Gastroesophageal sphincter (tissue), 3 donors: Measurements from ENCODE around the gene TMEM255B.

Source experiments
- CTCF ChIP-seq, 4 experiments: fragments of 200-600 bp in 2 of 4; fragments of 450-650 bp in 2 of 4; sonication (generic) in 1 of 4; IDR thresholded peaks; one replicate each; pipeline ENCODE4 v1.5.1; 2017 to 2019; ENCODE audit warnings: antibody characterized with exemption in 4 of 4, mild to moderate bottlenecking in 2 of 4, moderate library complexity in 2 of 4
- EP300 ChIP-seq: sonication (generic); formaldehyde crosslinking; IDR thresholded peaks from one replicate; pipeline ENCODE4 v1.6.1; 2017; ENCODE audit warnings: antibody characterized with exemption, mild to moderate bottlenecking
- POLR2A ChIP-seq, 2 donors: fragments of 450-650 bp; IDR thresholded peaks; one replicate each; pipeline ENCODE4 v1.6.1; 2017; ENCODE audit warnings: antibody characterized with exemption in 2 of 2, mild to moderate bottlenecking in 2 of 2, moderate library complexity in 1 of 2

DNA sequence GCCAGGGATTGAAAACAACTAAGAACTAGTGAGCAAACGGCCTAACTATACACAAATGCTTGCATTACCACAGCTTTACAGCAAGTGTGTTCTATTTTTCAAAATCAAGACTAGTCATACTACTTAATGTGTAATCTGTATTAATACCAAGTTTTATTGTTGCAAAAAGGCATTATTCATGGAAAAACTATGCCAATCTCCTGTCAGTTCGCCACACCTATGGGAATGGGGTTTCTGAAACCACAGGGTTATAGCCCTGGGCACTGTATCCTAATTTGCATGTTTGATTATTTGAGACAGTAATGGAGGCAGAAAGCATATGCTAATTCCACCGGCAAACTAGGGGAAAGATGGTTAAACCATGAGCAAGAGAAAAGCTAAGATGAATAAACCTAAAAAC lies 90.5 kb downstream of the TMEM255B start:
- TF ChIP-seq EP300 = no peak
- TF ChIP-seq CTCF (IDR thresholded peaks at IDR 0.05) = no peak
- no peak for TF ChIP-seq POLR2A (IDR thresholded peaks at IDR 0.05)
